HepG2 (cell line): ENCODE data around the gene ITGAE. TPM values are rescaled to one million over a fixed set of nuclear protein-coding genes. Genes with fewer than 3 reads are reported as not detected.

Experiments
- AFF4 ChIP-seq: sonication (generic); formaldehyde crosslinking; IDR thresholded peaks from 2 replicates; pipeline ENCODE4 v1.4.0; 2020; ENCODE audit warnings: missing genetic modification reagents
- CBFB ChIP-seq: sonication (generic); formaldehyde crosslinking; IDR thresholded peaks from 2 replicates; pipeline ENCODE4 v1.4.0; 2020; ENCODE audit warnings: missing genetic modification reagents
- E2F1 ChIP-seq: sonication (generic); formaldehyde crosslinking; IDR thresholded peaks from 2 replicates; pipeline ENCODE4 v1.5.0; 2020; ENCODE audit warnings: missing genetic modification reagents
- ELF1 ChIP-seq: sonication (generic); formaldehyde crosslinking; IDR thresholded peaks from 2 replicates; pipeline ENCODE4 v1.4.0; 2020; ENCODE audit warnings: missing genetic modification reagents
- IRF1 ChIP-seq: sonication (generic); formaldehyde crosslinking; IDR thresholded peaks from 2 replicates; pipeline ENCODE4 v1.4.0; 2020; ENCODE audit warnings: low read depth, mild to moderate bottlenecking, missing genetic modification reagents
- MBD4 ChIP-seq: IDR thresholded peaks from 2 replicates; pipeline ENCODE4 v1.6.1; 2012; ENCODE audit warnings: low read length, inconsistent platforms, borderline replicate concordance
- NBN ChIP-seq: fragments of 450-650 bp; conservative IDR thresholded peaks from 2 replicates; pipeline ENCODE4 v1.6.1; 2017
- NCOA2 ChIP-seq: sonication (generic); formaldehyde crosslinking; IDR thresholded peaks from 2 replicates; pipeline ENCODE4 v1.8.0; 2022; ENCODE audit warnings: inconsistent platforms
- PHF20 ChIP-seq: sonication (generic); formaldehyde crosslinking; IDR thresholded peaks from 2 replicates; pipeline ENCODE4 v1.5.0; 2020; ENCODE audit warnings: mild to moderate bottlenecking, missing genetic modification reagents
- RELA ChIP-seq: sonication (generic); formaldehyde crosslinking; IDR thresholded peaks from 2 replicates; pipeline ENCODE4 v1.4.0; 2020; ENCODE audit warnings: missing genetic modification reagents
- SIX1 ChIP-seq: sonication (generic); formaldehyde crosslinking; IDR thresholded peaks from 2 replicates; pipeline ENCODE4 v1.4.0; 2020; ENCODE audit warnings: missing genetic modification reagents, borderline replicate concordance
- TSC22D2 ChIP-seq: sonication (generic); formaldehyde crosslinking; IDR thresholded peaks from 2 replicates; pipeline ENCODE4 v1.5.1; 2020; ENCODE audit warnings: missing genetic modification reagents, mild to moderate bottlenecking, borderline replicate concordance
- ZNF383 ChIP-seq: sonication (generic); formaldehyde crosslinking; IDR thresholded peaks from 2 replicates; pipeline ENCODE4 v1.4.0; 2020; ENCODE audit warnings: missing genetic modification reagents, mild to moderate bottlenecking, borderline replicate concordance
- ZNF549 ChIP-seq: sonication (generic); formaldehyde crosslinking; IDR thresholded peaks from 2 replicates; pipeline ENCODE4 v1.5.0; 2020; ENCODE audit warnings: missing genetic modification reagents
- ZNF609 ChIP-seq: sonication (generic); formaldehyde crosslinking; IDR thresholded peaks from 2 replicates; pipeline ENCODE4 v1.4.0; 2020; ENCODE audit warnings: mild to moderate bottlenecking, missing genetic modification reagents, borderline replicate concordance
- polyA plus RNA-seq, 8 experiments: library from polyadenylated mRNA; depleted of rRNA in 3 of 8; stranded (reverse) in 7 of 8; unstranded in 1 of 8; fragments of >200 nt; fragmentation: Illumina TruSeq in 4 of 8; extraction: Trizol in 4 of 8; gene quantifications; 2 replicates each; pipeline versions ENCODE4 v1.2.1 to v1.2.3, GENCODE V29; 2011 to 2016; ENCODE audit warnings: low read depth in 4 of 8, missing spikeins in 1 of 8, mixed read lengths in 1 of 8; ENCODE audit not compliant: insufficient read depth in 1 of 8
- total RNA-seq, 5 experiments: library from RNA; depleted of rRNA; stranded (reverse); fragments of >200 nt; fragmentation: Illumina TruSeq; extraction: Trizol; gene quantifications; 2 replicates each; pipeline ENCODE4 v1.2.3, GENCODE V29; 2016; ENCODE audit warnings: low read depth in 1 of 5
- TF ChIP-seq, protein P1 (sequence below): sonication (generic); formaldehyde crosslinking; IDR thresholded peaks from 2 replicates; pipeline ENCODE4 v1.8.0; 2022; ENCODE audit warnings: mild to moderate bottlenecking, missing genetic modification reagents, moderate library complexity

The ITGAE gene
- total and polyA plus RNA-seq, 2 of the 13 experiments (the other 11 are each of a cell fraction or from before 2014, with no cell fraction given) = 42.3 to 49.0 TPM

DNA sequence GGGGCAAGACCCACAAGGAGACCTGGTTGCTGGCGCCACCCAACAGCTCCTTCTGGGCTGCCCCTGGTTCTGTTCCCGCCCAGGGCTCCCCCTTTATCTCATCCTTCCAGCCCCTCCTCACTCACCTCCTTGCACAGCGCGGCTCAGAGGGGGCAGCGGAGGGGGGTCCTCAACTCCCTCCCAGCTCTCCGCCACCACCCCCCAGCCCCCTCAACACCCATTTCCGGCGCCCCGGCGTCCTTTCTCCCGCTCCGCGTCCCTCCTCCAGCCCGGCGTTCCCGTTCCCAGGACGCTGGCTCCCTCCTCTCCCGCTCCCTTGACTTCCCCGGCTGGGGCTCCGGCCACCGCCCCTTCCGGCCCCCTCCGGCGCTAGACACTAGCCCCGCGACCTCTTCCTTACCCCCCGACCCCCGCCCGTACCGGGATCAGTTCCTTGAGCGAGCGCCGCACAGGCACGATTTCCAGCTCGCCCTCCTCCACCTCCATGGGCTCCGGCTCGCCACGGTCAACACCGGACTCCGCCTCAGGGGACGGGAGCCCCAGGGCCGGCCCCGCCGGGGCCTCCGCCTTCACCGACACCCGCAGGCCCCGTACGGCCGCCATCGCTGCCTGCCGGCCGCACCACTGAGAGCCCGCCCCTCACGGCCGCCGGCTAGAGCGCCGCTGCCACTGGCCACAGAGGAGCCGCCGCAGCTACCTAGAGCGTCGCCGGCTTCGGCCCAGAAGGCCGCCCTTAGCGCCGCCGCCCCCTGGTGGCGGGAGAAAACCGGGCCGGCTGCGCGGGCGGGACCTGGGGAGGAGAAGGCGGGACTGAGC, 44.8 kb upstream of the ITGAE start, which contains the start of gene NCBP3 (continued):
- no peak for TF ChIP-seq IRF1
- no peak for TF ChIP-seq ZNF383
- TF ChIP-seq RELA (CRISPR knock-in tag) = no peak
- TF ChIP-seq, protein P1, sequence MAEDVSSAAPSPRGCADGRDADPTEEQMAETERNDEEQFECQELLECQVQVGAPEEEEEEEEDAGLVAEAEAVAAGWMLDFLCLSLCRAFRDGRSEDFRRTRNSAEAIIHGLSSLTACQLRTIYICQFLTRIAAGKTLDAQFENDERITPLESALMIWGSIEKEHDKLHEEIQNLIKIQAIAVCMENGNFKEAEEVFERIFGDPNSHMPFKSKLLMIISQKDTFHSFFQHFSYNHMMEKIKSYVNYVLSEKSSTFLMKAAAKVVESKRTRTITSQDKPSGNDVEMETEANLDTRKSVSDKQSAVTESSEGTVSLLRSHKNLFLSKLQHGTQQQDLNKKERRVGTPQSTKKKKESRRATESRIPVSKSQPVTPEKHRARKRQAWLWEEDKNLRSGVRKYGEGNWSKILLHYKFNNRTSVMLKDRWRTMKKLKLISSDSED (CRISPR knock-in tag) = no peak
- TF ChIP-seq MBD4 = no peak
- TF ChIP-seq PHF20 (CRISPR knock-in tag) = peak; percentile 85
- peak; percentile 78; the same call in 1 of the 2 replicates for TF ChIP-seq TSC22D2 (CRISPR knock-in tag)
- TF ChIP-seq ZNF549 (CRISPR knock-in tag) = no peak
- peak; percentile 45; the same call in 1 of the 2 replicates for TF ChIP-seq NCOA2 (CRISPR knock-in tag)
- TF ChIP-seq AFF4 = no peak
- no peak for TF ChIP-seq NBN
- peak; percentile 35; the same call in 1 of the 2 replicates for TF ChIP-seq ELF1 (CRISPR knock-in tag)
- TF ChIP-seq ZNF609 (CRISPR knock-in tag) = peak; percentile 44; the same call in 1 of the 2 replicates
- 0 out of 2 replicates have a peak, but pooled peaks have one; percentile 11 for TF ChIP-seq SIX1 (CRISPR knock-in tag)
- peak; percentile 84 for TF ChIP-seq E2F1 (CRISPR knock-in tag)
- TF ChIP-seq CBFB (CRISPR knock-in tag) = peak; percentile 96
